Right lobe of liver (tissue), 4 donors: ENCODE results near the gene LITAFD.

ENCODE experiments used
- CTCF ChIP-seq, 4 donors: fragments of 200-600 bp in 3 of 4; fragments of 450-650 bp in 1 of 4; IDR thresholded peaks; one replicate each; pipeline versions ENCODE4 v1.5.1 to v1.8.0; 2016 to 2022; ENCODE audit warnings: antibody characterized with exemption in 4 of 4, mild to moderate bottlenecking in 2 of 4
- POLR2A ChIP-seq: fragments of 450-650 bp; IDR thresholded peaks from one replicate; pipeline ENCODE4 v1.6.1; 2017; ENCODE audit warnings: antibody characterized with exemption, mild to moderate bottlenecking
- donor health status: DM: no; HTN: no; CAD: no.
- donor health status: DM: no; HTN: no; CAD: no.
- donor health status: DM: no; HTN: yes; CAD: no.

- TF ChIP-seq CTCF (IDR thresholded peaks at IDR 0.05) (no peak), POLR2A (no peak)
Observed at GRCh38 chr16:8851761-8852403, 30.3 kb upstream of the LITAFD start.
